Measurements from ENCODE around the gene NPIPB6. TPM values are rescaled to one million over a fixed set of nuclear protein-coding genes. Genes with fewer than 3 reads are reported as not detected.
A peak's percentile ranks its signal among the peaks of the same experiment; 100 is the strongest.

Gene NPIPB6
- total RNA-seq, 4 donors from 2014 or later = 2.7 to 3.1 (median 3.1) TPM; not detected in 1

DNA sequence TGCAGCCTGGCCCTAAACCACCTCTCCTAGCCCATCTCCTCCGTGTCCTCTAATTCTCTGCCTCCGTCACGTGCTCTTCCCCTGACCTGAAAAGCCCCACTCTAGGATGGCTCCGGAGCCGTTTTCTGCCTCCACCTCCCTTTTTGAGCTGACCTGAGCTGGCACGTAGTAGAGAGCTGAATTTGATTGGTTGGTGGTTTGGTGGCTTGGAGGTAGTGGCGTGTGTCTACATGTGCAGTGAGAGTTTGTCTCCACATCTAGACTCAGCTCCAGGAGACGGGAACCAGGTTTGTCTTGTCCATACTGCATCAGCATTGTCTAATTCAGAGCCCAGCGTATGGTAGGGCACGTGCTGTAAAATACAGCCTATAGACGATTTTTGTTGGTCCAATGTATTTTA lies 68.0 kb downstream of the NPIPB6 start:
- ATAC-seq (ENCODE audit: low FRiP score) (no peak), DNase-seq (ENCODE audit: low spot score) (no peak)
- TF ChIP-seq, protein P1, sequence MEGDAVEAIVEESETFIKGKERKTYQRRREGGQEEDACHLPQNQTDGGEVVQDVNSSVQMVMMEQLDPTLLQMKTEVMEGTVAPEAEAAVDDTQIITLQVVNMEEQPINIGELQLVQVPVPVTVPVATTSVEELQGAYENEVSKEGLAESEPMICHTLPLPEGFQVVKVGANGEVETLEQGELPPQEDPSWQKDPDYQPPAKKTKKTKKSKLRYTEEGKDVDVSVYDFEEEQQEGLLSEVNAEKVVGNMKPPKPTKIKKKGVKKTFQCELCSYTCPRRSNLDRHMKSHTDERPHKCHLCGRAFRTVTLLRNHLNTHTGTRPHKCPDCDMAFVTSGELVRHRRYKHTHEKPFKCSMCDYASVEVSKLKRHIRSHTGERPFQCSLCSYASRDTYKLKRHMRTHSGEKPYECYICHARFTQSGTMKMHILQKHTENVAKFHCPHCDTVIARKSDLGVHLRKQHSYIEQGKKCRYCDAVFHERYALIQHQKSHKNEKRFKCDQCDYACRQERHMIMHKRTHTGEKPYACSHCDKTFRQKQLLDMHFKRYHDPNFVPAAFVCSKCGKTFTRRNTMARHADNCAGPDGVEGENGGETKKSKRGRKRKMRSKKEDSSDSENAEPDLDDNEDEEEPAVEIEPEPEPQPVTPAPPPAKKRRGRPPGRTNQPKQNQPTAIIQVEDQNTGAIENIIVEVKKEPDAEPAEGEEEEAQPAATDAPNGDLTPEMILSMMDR (IDR thresholded peaks at IDR 0.05) = no peak

DNA sequence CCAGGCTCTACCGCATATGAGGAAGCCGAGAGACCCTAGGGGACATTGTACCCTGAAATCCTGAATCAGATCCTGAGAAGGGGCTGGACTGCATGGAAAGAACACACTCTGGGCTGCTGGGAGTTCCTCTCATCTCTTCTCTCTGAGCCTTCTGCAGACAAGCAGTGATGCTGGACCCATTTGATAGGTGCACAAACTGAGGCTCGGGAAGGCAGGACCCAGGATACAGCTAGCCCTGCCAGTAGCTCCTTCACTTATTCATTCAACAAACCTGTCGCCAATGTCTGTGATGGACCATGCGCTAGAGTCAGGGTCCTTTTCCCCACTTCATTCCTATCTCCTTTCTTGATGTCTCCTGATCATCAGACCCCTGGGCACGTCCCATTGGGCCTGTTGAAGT lies 69.1 kb downstream of the NPIPB6 start:
- ATAC-seq (ENCODE audit: low FRiP score) = no peak
- TF ChIP-seq, protein P1 (IDR thresholded peaks at IDR 0.05) = no peak
- no peak for DNase-seq (ENCODE audit: low spot score)

DNA sequence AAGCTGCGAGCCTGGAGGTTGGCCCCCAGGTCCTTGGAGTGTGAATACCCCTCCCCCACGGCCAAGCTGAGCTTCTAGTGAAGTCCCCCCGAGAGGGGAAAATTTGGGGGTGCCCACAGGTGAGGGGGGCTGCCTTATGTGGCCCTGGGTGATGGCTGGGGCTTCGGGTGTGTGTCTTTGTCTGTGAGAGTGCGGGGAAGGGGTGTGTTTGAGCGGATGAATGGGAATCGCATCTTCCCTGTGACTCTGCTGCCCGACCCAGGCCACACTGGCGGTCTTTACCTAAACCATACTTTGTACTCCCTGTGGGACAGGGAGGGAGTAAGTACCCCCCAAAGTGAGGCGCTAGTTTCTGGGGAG lies 69.7 kb downstream of the NPIPB6 start:
- TF ChIP-seq, protein P1 (IDR thresholded peaks at IDR 0.05) = no peak
- DNase-seq (ENCODE audit: low spot score) (no peak), ATAC-seq (ENCODE audit: low FRiP score) (no peak)

DNA sequence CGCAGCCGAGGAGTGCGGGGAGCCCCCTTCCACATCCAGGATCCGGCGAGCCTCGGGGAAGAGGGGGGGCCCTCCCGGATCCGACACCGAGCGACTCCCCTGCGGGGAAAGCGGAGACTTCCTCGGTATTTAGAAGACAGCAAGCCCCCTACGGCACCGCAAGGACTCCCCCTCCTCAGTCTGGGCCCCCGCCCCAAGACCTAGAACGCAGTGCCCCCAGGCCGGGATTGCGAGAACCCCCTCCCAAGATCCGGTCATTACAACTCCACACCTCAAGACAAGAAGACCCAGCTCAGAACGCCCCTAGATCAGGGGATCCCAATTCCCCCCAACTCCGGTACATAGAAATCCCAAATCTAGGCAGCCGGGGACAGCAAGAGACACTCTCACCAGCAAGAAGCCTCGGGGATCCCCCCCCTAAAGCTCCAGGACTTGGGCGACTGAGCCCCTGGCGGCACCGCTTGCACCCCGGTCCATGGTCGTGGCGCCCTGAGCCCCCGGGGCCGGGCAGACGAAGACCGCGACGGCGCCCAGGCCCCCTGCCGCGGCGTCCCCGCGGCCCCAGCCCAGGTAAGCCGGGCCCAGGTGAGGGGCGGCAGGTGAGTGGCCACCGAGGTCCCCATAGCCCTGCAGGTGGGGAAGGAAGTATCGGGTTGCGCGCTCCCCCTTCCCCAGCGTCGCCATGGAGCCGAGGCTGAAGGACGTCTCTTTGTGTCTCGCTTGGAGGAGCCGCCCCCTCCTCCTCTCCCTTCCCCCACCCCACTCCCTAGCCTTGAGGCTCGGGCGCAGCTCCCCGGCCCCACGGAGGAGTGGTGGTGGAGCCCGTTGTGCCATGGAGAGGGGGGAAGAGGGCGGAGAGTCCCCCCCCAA lies 70.3 kb downstream of the NPIPB6 start:
- DNase-seq (ENCODE audit: low spot score) = no peak
- TF ChIP-seq, protein P1 (IDR thresholded peaks at IDR 0.05) = no peak
- ATAC-seq (ENCODE audit: low FRiP score) = peak; percentile 14

Small RNAs within 50 kb of the gene (small RNA-seq; reads per million reads assigned to genes)
- gene AC138904.2 = not detected
- gene MIR6862-1 = not detected

Other genes with a start within 250 kb of the NPIPB6 start
- gene XPO6, start 151.5 kb downstream of the NPIPB6 start, total RNA-seq = 100 to 1,000 TPM in 2 of 4 donors, 10 to 100 TPM in 2; 59.5 to 162 (median 118) TPM
- under 1 TPM in 3 of 4 donors, not detected in 1; 0.09 to 0.38 (median 0.12) TPM for gene SBK1, start 71.0 kb downstream of the NPIPB6 start, total RNA-seq
- gene EIF3CL, start 40.3 kb upstream of the NPIPB6 start, total RNA-seq = 100 to 1,000 TPM; 135 to 173 (median 155) TPM
- gene NPIPB7, start 108.8 kb upstream of the NPIPB6 start, total RNA-seq = not detected
- gene CLN3, start 128.6 kb upstream of the NPIPB6 start, total RNA-seq = 10 to 100 TPM; 20.1 to 28.9 (median 24.9) TPM
- gene APOBR, start 131.1 kb upstream of the NPIPB6 start, total RNA-seq = 10 to 100 TPM in 2 of 4 donors, 1 to 10 TPM in 2; 1.5 to 15.6 (median 7.6) TPM
- under 1 TPM in 1 of 4 donors, not detected in 3; 0.48 TPM for gene IL27, start 143.3 kb upstream of the NPIPB6 start, total RNA-seq
- 10 to 100 TPM; 20.2 to 56.4 (median 40.1) TPM for gene NUPR1, start 175.5 kb upstream of the NPIPB6 start, total RNA-seq
- 10 to 100 TPM; 18.0 to 22.6 (median 19.1) TPM for gene SGF29, start 190.4 kb upstream of the NPIPB6 start, total RNA-seq
- 1 to 10 TPM in 3 of 4 donors, under 1 TPM in 1; 0.79 to 5.0 (median 2.4) TPM for gene SULT1A2, start 233.5 kb upstream of the NPIPB6 start, total RNA-seq
- 10 to 100 TPM; 44.1 to 80.8 (median 56.7) TPM for gene SULT1A1, start 246.5 kb upstream of the NPIPB6 start, total RNA-seq